GM13977 (cell line): ENCODE results near the gene CELF5.

ENCODE experiments used
- DNase-seq: peaks from one replicate; pipeline ENCODE4 v3.0.0; 2012; ENCODE audit warnings: low spot score
- CTCF ChIP-seq: IDR thresholded peaks from 2 replicates; pipeline ENCODE4 v1.5.1; 2012; ENCODE audit warnings: mild to moderate bottlenecking, control low read depth; ENCODE audit not compliant: insufficient read depth; ENCODE audit errors: extremely low read depth, missing control alignments
- in situ Hi-C: fragments of 300-500 bp; cut with MboI; formaldehyde crosslinking; loops from one replicate; pipeline ENCODE4 v1.12.0; 2022; ENCODE audit warnings: low sequenced_read_pairs, low pct_unique_long_range_greater_than_20kb, mixed read lengths, inconsistent platforms; ENCODE audit not compliant: unreplicated experiment

The CELF5 gene

GRCh38 chr19:3319643-3320353 lies 95.3 kb downstream of the CELF5 start:
- DNase-seq, result no peak
- in situ Hi-C loops, result no loop called here

GRCh38 chr19:3320354-3320670 lies 95.9 kb downstream of the CELF5 start:
- in situ Hi-C loops, result no loop called here
- DNase-seq, result no peak
- no peak for TF ChIP-seq CTCF

More at GRCh38 chr19:3319643-3320353, 95.3 kb downstream of the CELF5 start:
- TF ChIP-seq CTCF, result no peak

GRCh38 chr19:3320853-3321252 lies 96.4 kb downstream of the CELF5 start:
- no peak for TF ChIP-seq CTCF
- DNase-seq, result no peak
- in situ Hi-C loops, result no loop called here

- DNase-seq, result no peak
- in situ Hi-C loops, result no loop called here
- no peak for TF ChIP-seq CTCF
These were observed 97.2 kb downstream of the CELF5 start for GRCh38 chr19:3321696-3322095.

- TF ChIP-seq CTCF, result no peak
- no peak for DNase-seq
- in situ Hi-C loops, result no loop called here
These were observed 97.9 kb downstream of the CELF5 start for GRCh38 chr19:3322199-3322978.

GRCh38 chr19:3323026-3323425 lies 98.6 kb downstream of the CELF5 start:
- peak; percentile 49 for DNase-seq
- in situ Hi-C loops, result no loop called here
- no peak for TF ChIP-seq CTCF
